ENCODE data around the gene SIX2.

The SIX2 gene

DNA sequence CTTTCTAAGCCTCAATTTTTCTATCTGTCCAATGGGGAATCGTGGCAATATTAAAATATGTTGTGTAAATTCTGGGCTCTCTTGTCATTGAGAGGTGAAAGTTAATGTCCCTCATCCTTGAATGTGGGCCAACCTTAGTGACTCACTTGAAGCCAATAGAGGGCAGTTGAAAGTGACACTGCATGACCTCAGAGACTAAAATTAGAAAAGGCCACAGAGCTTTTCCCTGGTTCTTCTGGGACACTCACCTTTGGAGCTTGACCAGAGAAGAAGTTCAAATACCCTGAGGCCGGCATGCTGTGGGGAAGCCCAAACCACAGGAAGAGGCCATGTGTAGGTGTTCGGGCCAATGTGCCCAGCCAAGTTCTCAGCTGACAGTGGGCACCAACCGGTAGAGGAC lies 24.1 kb upstream of the SIX2 start:
- TF ChIP-seq, protein P1, sequence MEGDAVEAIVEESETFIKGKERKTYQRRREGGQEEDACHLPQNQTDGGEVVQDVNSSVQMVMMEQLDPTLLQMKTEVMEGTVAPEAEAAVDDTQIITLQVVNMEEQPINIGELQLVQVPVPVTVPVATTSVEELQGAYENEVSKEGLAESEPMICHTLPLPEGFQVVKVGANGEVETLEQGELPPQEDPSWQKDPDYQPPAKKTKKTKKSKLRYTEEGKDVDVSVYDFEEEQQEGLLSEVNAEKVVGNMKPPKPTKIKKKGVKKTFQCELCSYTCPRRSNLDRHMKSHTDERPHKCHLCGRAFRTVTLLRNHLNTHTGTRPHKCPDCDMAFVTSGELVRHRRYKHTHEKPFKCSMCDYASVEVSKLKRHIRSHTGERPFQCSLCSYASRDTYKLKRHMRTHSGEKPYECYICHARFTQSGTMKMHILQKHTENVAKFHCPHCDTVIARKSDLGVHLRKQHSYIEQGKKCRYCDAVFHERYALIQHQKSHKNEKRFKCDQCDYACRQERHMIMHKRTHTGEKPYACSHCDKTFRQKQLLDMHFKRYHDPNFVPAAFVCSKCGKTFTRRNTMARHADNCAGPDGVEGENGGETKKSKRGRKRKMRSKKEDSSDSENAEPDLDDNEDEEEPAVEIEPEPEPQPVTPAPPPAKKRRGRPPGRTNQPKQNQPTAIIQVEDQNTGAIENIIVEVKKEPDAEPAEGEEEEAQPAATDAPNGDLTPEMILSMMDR (IDR thresholded peaks at IDR 0.05; ENCODE audit: insufficient read depth, low read depth, low read length, missing control alignments), result no peak
- no peak overlapping the region for H3K4me3 ChIP-seq (ENCODE audit: low read depth, low read length)
- no peak for DNase-seq (ENCODE audit: low read depth)

DNA sequence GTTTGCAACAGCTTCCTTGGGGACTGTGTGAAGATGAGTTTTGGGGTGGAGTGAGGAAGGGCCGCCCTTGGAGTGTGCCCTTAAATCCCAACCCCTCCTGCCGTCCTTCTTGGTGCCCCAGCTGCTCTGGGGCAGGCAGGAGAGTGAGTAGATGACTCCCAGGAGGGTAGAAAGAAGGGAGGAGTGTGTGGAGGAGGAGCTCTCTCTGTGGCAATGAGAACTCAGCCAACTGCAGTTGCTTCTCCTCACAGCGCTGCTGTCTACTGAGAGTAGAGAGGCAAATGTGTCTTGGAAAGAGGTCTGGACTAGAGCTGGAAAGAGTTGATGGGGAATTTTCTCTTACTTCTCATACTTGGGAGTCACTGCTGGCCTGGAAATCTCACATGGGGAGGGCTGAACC lies 21.8 kb upstream of the SIX2 start:
- no peak for DNase-seq (ENCODE audit: low read depth)
- TF ChIP-seq, protein P1 (IDR thresholded peaks at IDR 0.05; ENCODE audit: insufficient read depth, low read depth, low read length, missing control alignments), result no peak
- H3K4me3 ChIP-seq (ENCODE audit: low read depth, low read length), result no peak overlapping the region

DNA sequence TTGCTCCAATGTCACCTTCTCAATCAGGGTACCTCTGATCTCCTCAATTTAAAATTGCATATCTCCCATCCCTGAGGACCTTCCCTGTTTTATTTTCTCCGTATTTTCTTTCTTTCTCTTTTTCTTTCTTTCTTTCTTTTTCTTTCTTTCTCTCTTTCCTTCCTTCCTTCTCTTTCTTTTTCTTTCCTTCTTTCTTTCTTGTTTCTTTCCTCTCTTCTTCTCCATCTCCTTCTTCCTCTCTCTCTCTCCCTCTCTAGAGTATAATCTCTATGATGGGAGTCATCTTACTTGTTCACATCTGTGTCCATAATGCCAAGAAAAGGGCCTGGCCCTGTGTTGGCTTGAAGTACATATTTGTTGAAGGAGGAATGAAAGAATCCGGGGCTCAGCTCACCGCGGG lies 21.3 kb upstream of the SIX2 start:
- TF ChIP-seq, protein P1 (IDR thresholded peaks at IDR 0.05; ENCODE audit: insufficient read depth, low read depth, low read length, missing control alignments), result no peak
- H3K4me3 ChIP-seq (ENCODE audit: low read depth, low read length), result no peak overlapping the region
- DNase-seq (ENCODE audit: low read depth), result no peak

DNA sequence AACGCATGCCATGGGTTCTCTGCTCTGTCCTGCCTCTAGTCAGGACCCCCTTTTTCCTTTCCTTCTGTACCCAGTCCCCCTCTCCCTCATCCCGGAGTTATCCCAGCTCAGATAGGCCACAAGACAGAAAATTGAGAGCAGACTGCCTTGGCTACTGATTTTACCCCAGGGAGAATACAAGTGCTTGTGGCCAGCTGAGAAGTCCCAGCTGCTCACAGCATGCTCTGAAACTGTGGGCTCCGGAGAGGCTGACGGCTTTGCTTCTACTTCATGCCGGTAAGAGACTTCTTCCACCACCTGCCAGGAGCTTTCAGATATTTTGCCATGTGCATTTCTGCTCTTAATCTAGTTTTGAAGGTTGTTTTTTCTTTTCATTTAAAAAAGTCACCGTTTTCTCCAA lies 20.0 kb upstream of the SIX2 start:
- TF ChIP-seq, protein P1 (IDR thresholded peaks at IDR 0.05; ENCODE audit: insufficient read depth, low read depth, low read length, missing control alignments), result no peak
- DNase-seq (ENCODE audit: low read depth), result no peak
- H3K4me3 ChIP-seq (ENCODE audit: low read depth, low read length), result no peak overlapping the region

DNA sequence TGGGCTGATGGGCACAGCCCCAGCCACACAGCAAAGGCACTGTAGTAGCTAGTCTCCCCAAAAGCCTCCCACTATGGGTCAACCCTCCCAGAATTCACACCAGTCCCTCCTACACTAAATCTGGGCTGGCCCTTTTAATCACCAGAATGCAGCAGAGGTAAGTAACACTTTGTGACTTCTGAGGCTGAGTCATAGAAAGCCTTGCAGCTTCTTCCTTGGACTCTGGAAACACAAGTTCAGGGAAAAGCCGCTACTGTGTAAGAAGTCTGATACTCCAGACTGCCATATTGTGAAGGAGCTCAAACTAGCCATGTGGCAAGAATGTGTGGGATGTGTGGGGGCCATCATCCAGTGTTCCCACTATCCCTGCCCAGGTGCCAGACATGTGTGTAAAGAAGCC lies 19.0 kb upstream of the SIX2 start:
- TF ChIP-seq, protein P1 (IDR thresholded peaks at IDR 0.05; ENCODE audit: insufficient read depth, low read depth, low read length, missing control alignments), result no peak
- H3K4me3 ChIP-seq (ENCODE audit: low read depth, low read length), result no peak overlapping the region
- DNase-seq (ENCODE audit: low read depth), result no peak

DNA sequence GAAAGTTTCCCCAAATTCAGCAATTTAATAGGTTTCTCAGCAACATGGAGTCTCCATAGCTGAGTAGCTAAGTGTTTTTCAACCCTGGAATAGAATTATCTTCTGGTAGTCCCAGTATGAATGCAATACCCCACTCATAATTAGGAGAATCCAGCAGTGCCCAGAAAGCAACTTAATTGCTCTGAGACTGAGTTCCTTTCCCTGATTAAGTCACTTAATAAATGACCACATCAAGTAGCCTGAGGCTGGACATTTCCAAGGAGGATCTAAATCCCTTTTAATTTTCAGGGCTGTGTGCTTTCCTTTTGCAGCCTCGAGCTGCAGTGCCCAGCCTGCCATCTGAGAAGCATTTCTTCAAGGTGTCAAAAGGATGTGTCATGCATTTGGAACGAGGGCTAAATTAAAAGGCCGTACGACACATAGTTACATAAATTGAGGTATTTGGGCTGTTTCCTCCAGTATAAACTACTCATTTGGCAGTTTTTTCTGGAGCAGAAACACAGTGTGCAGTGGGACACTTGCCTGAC lies 17.7 kb upstream of the SIX2 start:
- DNase-seq (ENCODE audit: low read depth), result no peak
- no peak overlapping the region for H3K4me3 ChIP-seq (ENCODE audit: low read depth, low read length)
- TF ChIP-seq, protein P1 (IDR thresholded peaks at IDR 0.05; ENCODE audit: insufficient read depth, low read depth, low read length, missing control alignments), result no peak

DNA sequence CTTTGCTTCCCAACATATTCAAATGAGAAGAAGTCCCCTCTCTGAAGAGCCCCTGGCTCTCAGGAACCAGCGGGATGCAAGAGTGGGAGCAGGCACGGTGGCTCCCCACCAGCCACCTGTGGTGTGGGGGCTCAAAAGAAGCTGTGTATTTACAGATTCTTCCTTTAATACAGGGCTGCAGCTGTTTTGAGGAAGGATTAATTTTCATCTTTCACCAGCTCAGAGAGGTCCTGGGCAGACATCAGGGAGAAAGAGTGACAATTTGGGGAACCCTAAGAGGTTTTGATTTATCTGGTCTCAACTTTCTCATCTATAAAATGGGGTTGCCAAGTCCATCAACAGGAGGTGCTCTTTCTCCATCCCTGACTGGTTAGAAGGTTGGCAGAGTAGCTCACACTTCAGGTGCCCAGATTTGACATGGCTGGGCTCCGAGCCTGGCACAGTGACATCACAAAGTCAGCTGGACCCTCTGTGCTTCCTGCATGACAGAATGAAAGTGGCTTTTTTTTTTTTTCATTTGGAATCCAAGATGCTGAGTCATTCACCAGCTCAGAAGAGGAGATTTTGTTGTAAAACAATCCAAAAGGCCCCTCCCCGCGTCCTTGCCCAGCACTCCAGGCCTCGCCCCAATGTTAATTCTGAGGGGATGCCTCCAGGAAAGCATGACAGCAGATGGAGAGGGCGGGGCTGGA lies 15.5 kb upstream of the SIX2 start:
- peak; percentile 18 for DNase-seq (ENCODE audit: low read depth)
- TF ChIP-seq, protein P1 (IDR thresholded peaks at IDR 0.05; ENCODE audit: insufficient read depth, low read depth, low read length, missing control alignments), result peak; percentile 11
- no peak overlapping the region for H3K4me3 ChIP-seq (ENCODE audit: low read depth, low read length)

Data from GM12865 (cell line).